ENCODE results near the gene ARHGAP18.

The ARHGAP18 gene

DNA sequence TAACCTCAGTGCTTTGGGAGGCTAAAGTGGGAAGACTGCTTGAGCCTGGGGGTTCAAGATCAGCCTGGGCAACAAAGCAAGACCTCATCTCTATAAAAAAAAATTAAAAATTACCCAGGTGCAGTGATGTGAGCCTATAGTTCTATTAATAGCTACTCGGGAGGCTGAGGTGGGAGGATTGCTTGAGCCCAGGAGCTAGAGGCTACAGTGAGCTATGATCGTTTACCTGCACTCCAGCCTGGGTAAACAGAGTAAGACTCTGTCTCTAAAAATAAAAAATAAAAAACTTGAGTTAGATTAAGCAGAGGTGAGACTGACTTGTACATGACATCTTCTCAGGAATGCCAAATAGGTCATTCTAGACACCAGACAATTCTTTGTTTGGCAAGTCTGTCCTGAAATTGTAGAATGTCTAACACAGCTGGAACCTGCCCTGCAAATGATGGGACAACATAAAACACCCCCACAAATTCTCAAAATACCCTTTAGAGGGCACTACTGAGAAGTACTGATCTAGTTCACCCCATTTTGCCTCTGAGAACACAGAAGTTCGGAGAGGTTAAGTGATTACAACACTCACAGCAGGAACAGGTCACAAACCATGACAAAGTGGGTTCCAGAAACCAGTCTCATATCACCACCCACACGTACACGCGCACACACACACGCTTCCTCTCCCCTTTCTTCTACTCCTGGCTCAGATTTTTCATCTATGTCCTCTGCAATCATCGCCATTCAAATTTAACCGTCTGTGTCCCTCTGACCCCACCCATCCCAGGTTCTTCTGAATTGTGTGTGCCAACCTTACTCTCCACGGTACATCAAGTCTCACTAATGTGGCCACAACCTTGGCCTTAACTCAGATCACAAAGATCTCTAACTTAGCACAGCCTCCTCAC is 38.3 kb downstream of the ARHGAP18 start:
- TF ChIP-seq, protein P1, sequence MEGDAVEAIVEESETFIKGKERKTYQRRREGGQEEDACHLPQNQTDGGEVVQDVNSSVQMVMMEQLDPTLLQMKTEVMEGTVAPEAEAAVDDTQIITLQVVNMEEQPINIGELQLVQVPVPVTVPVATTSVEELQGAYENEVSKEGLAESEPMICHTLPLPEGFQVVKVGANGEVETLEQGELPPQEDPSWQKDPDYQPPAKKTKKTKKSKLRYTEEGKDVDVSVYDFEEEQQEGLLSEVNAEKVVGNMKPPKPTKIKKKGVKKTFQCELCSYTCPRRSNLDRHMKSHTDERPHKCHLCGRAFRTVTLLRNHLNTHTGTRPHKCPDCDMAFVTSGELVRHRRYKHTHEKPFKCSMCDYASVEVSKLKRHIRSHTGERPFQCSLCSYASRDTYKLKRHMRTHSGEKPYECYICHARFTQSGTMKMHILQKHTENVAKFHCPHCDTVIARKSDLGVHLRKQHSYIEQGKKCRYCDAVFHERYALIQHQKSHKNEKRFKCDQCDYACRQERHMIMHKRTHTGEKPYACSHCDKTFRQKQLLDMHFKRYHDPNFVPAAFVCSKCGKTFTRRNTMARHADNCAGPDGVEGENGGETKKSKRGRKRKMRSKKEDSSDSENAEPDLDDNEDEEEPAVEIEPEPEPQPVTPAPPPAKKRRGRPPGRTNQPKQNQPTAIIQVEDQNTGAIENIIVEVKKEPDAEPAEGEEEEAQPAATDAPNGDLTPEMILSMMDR (IDR thresholded peaks at IDR 0.05; ENCODE audit: extremely low read depth, insufficient read depth, missing control alignments): peak; percentile 47
- in situ Hi-C loops (cut with MboI; ENCODE audit: low pct_unique_long_range_greater_than_20kb, low sequenced_read_pairs, unreplicated experiment): no loop called here
- peak; percentile 64 for DNase-seq (ENCODE audit: low spot score)

- TF ChIP-seq, protein P1 (IDR thresholded peaks at IDR 0.05; ENCODE audit: extremely low read depth, insufficient read depth, missing control alignments): no peak
- DNase-seq (ENCODE audit: low spot score): no peak
- in situ Hi-C loops (cut with MboI; ENCODE audit: low pct_unique_long_range_greater_than_20kb, low sequenced_read_pairs, unreplicated experiment): no loop called here
Measured at GRCh38 chr6:129670634-129671033, 39.3 kb downstream of the ARHGAP18 start.

DNA sequence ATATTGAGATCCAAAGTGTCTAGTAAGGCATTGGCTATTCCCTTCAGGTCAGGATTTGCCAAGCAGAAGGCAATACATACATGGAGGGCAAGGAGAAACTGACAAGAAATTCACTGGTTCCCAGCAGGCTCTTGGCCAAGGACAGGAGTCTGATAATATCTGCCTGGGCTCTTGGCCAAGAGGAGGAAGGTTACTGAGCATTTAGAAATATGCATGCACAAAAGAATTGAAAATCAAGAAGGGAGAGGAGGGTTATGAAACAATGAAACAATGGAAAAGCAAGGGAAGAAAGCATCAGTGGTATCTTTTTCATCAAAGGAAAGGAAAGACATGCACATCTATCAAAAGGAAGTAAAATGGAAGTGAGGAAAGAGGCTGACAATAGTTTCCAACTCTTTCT is 42.4 kb downstream of the ARHGAP18 start:
- TF ChIP-seq, protein P1 (IDR thresholded peaks at IDR 0.05; ENCODE audit: extremely low read depth, insufficient read depth, missing control alignments): no peak
- no peak for DNase-seq (ENCODE audit: low spot score)
- in situ Hi-C loops (cut with MboI; ENCODE audit: low pct_unique_long_range_greater_than_20kb, low sequenced_read_pairs, unreplicated experiment): no loop called here

DNA sequence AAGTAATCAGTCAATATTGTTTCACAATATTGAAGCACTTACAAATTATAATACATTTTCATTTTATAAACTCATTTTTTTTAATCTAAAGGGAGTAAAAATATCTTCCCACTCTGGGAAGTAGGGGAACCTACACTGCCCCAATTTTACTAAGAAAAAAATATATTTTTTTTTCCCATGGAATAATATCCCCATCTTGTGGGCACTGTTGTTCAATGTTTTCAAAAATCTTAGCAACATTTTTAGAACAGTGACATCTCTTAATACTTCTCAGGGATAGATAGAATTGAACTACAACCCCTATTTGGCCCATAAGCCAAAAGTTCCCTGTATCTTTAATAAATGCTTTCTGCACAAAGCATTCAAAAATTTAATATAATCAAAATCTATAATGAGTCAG is 42.9 kb downstream of the ARHGAP18 start:
- in situ Hi-C loops (cut with MboI; ENCODE audit: low pct_unique_long_range_greater_than_20kb, low sequenced_read_pairs, unreplicated experiment): no loop called here
- DNase-seq (ENCODE audit: low spot score): no peak
- TF ChIP-seq, protein P1 (IDR thresholded peaks at IDR 0.05; ENCODE audit: extremely low read depth, insufficient read depth, missing control alignments): no peak

DNA sequence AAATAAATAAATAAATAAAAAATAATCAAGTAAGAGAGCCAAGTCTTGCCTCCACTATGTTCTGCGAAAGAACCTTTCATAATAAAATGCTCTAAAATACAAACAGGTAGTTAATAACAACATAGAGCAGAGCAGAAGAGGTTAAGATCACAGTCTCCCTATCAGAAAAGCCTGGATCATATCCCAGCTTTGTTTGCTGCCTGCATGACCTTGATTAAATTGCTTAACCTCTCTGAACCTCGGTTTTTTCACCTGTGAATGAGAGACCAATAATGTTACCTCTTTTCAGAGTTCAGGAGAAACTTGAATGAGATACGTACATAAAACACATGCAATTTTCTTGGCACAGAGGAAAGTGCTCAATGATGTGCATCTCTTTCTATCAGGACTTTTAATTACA is 44.4 kb downstream of the ARHGAP18 start:
- DNase-seq (ENCODE audit: low spot score): no peak
- in situ Hi-C loops (cut with MboI; ENCODE audit: low pct_unique_long_range_greater_than_20kb, low sequenced_read_pairs, unreplicated experiment): no loop called here
- TF ChIP-seq, protein P1 (IDR thresholded peaks at IDR 0.05; ENCODE audit: extremely low read depth, insufficient read depth, missing control alignments): no peak

DNA sequence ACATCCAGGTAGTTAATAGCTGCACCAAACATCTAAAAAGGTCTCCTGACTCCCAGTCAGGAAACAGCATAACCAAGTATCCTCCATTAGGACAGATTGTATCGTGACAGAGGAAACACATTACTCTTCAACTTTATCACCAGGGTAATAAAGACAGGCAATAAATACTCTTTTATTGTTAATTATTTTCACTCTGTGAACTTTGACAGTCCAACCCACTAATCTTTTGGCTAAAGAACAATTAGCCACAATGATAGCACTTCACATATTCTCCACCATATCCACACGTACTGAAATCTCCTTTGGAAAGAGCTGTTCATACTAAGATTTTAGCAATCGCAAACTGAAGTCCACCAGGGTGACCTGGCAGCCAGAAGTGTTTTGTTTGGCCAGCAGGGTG is 46.4 kb downstream of the ARHGAP18 start:
- TF ChIP-seq, protein P1 (IDR thresholded peaks at IDR 0.05; ENCODE audit: extremely low read depth, insufficient read depth, missing control alignments): no peak
- DNase-seq (ENCODE audit: low spot score): no peak
- in situ Hi-C loops (cut with MboI; ENCODE audit: low pct_unique_long_range_greater_than_20kb, low sequenced_read_pairs, unreplicated experiment): no loop called here
